Measurements from ENCODE around the gene PIM1. TPM values are rescaled to one million over a fixed set of nuclear protein-coding genes. Genes with fewer than 3 reads are reported as not detected.
"Not testable (repeated sequence)": the region's sequence is repeated elsewhere in the genome, so short reads cannot be mapped to it uniquely, and the experiment has no call there.

Gene PIM1
- total and polyA plus RNA-seq, 2 donors: 25.7 to 55.8 TPM

DNA sequence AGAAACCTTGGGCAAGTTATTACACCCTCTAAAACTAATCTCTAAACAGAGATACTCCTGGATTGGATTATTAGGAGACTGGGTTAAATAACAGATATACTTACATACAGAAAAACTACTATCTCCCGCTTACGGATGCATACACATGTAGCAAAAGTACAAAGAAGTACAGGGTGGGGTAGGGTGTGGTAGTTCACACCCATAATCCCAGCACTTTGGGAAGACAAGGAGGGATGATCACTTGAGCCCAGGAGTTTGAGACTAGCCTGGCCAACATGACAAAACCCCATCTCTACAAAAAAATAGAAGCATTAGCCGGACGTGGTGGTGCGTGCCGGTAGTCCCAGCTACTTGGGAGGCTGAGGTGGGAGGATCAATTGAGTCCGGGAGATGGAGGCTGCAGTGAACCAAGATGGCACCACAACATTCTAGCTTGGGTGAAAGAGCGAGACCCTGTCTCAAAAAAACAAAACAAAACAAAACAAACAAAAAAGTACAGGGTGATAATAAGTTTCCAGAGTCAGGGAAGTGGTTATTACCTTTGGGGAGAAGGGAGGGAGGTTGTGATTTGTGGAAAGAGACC, 8.1 kb downstream of the PIM1 start:
- Histone ChIP-seq H3K36me3 (ENCODE audit: insufficient read depth) (peaks cover 5% of the 10 kb centered on the region), H3K4me3 (ENCODE audit: low read depth, low read length) (no peak overlapping the region), H3K4me1 (ENCODE audit: insufficient read depth) (no peaks in the 10 kb centered on the region), H3K27ac (ENCODE audit: low read depth) (no peak overlapping the region)
- DNase-seq (ENCODE audit: extremely low spot score): no peak
- 87% methylated on average over 8 of the region's 8 CpGs for WGBS

DNA sequence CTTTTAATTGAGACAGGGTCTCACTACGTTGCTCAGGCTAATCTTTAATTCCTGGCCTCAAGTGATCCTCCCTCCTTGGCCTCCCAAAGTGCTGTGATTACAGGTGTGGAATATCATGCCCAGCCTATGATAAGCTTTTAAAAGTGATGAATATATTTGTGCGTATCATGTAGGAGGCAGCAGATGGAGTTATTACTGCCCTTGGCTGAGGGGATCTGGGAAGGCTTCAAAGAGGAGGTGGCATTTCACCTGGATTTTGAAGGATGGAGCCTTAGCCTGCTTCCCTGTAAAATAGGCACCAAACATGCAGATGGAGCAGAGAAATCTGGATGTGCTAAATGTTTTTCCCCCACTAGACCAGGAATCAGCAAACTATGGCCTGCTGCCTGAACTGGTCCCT, 10.1 kb downstream of the PIM1 start:
- DNase-seq (ENCODE audit: extremely low spot score): no peak
- Histone ChIP-seq H3K4me1 (ENCODE audit: insufficient read depth) (no peaks in the 10 kb centered on the region), H3K4me3 (ENCODE audit: low read depth, low read length) (no peak overlapping the region), H3K27ac (ENCODE audit: low read depth) (no peak overlapping the region), H3K36me3 (ENCODE audit: insufficient read depth) (no peaks in the 10 kb centered on the region)
- WGBS: 87% methylated on average over 2 of the region's 2 CpGs

DNA sequence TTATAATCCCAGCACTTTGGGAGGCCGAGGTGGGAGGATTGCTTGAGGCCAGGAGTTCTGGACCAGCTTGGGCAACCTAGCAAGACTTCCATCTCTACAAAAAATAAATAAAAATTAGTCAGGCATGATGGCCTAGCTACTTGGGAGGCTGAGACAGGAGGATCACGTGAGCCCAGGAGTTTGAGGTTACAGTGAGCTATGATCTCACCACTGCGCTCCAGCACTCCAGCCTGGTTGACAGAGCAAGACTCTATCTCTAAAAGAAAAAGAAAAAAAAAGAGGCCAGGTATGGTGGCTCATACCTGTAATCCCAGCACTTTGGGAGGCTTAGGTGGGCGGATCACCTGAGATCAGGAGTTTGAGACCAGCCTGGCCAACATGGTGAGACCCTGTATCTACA, 10.7 kb downstream of the PIM1 start:
- not testable (repeated sequence) for H3K27ac ChIP-seq (ENCODE audit: low read depth); H3K4me3 ChIP-seq (ENCODE audit: low read depth, low read length); H3K36me3 ChIP-seq (ENCODE audit: insufficient read depth); H3K4me1 ChIP-seq (ENCODE audit: insufficient read depth); DNase-seq (ENCODE audit: extremely low spot score)
- 95% methylated on average over 4 of the region's 4 CpGs for WGBS

DNA sequence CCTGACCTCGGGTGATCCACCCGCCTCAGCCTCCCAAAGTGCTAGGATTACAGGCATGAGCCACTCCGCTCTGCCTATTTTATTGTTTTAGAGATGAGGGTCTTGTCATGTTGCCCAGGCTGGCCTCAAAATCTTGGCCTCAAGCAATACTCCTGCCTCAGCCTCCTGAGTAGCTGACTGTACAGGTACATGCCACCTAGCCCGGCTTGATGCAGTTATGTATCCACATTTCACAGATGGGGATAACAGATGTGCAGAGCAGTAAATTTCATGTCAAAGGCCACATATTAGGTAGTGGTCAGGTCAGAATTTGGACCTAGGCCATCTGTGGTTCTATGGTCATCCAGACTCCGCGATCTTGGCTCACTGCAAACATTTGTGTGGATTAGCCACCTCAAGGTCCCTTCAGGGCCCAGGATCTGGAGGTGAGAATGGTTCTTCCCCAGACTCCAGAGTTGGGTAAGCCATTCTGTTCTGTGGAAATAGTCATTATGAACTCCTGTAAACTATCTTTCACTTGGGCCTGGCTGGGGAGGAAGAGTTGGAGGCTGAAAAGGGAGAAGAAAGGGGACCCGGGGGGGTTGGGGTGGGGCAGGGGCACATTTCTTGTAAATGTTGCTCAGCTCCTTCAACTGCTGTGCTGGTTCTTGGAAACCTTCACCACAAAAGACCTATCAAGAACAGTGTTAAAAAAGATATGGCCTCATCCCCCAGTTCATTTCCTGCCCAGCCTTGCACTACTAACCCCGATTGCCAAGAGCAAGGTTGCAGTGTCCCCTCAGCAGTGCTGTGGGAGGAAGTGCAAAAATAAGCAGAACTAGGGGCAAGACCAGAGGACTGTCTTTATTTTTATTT, 13.0 kb downstream of the PIM1 start:
- H3K4me1 ChIP-seq (ENCODE audit: insufficient read depth): no peaks in the 10 kb centered on the region
- WGBS: 77% methylated on average over 8 of the region's 8 CpGs
- H3K27ac ChIP-seq (ENCODE audit: low read depth): no peak overlapping the region
- no peaks in the 10 kb centered on the region for H3K36me3 ChIP-seq (ENCODE audit: insufficient read depth)
- no peak for DNase-seq (ENCODE audit: extremely low spot score)
- no peak overlapping the region for H3K4me3 ChIP-seq (ENCODE audit: low read depth, low read length)

DNA sequence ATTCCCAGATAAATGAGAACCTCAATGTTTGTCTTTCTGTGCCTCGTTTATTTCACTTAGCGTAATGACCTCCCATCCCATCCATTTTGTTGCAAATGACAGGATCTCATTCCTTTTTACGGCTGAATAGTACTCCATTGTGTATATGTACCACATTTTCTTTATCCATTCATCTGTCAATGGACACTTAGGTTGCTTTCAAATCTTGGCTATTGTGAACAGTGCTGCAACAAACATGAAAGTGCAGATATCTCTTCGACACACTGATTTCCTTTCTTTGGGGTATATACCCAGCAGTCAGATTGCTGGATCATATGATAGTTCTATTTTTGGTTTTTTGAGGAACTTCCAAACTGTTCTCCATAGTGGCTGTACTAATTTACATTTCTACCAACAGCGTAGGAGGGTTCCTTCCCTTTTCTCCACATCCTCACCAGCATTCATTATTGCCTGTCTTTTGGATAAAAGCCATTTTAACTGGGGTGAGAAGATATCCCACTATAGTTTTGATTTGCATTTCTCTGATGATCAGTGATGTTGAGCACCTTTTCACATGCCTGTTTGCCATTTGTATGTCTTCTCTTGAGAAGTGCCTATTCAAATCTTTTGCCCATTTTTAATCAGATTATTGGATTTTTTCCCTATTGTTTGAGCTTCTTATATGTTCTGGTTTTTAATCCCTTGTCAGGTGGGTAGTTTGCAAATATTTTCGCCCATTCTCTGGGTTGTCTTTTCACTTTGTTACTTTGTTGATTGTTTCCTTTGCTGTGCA, 16.2 kb downstream of the PIM1 start:
- H3K27ac ChIP-seq (ENCODE audit: low read depth); H3K4me3 ChIP-seq (ENCODE audit: low read depth, low read length); H3K4me1 ChIP-seq (ENCODE audit: insufficient read depth); H3K36me3 ChIP-seq (ENCODE audit: insufficient read depth); DNase-seq (ENCODE audit: extremely low spot score): not testable (repeated sequence)
- 88% methylated on average over 6 of the region's 6 CpGs for WGBS

DNA sequence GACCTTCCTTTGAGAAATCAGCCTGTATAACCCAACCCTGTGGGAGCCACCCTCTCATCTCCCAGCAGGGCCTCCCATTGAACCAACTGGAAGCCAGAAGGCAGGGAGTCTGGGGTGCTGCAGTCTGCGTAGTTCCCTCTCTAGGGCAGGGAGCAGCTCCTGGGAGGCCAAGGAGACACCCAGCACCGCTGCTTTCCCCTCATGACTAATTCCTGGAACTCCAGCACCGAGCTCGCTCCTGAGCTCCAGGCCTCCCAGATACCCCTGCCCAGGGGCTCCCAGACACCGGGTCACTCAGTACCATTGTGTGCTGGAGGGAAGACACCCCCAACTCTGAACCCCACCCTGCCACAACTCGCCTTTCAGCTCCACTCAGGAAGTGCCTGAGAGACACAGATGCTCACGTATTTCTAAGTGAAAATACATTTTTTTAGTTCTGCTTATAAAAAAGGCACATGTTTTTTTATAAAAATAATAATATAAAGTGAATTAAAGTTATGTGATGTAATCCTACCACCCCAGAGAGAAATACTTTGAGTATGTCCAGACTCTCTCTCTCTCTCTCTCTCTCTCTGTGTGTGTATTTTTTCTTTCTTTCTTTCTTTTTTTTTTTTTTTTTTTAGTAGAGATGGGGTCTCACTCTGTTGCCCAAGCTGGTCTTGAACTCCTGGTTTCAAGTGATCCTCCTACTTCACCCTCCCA, 17.5 kb downstream of the PIM1 start:
- Histone ChIP-seq H3K36me3 (ENCODE audit: insufficient read depth) (no peaks in the 10 kb centered on the region), H3K27ac (ENCODE audit: low read depth) (no peak overlapping the region), H3K4me3 (ENCODE audit: low read depth, low read length) (no peak overlapping the region), H3K4me1 (ENCODE audit: insufficient read depth) (no peaks in the 10 kb centered on the region)
- WGBS: 68% methylated on average over 7 of the region's 7 CpGs
- DNase-seq (ENCODE audit: extremely low spot score): no peak

DNA sequence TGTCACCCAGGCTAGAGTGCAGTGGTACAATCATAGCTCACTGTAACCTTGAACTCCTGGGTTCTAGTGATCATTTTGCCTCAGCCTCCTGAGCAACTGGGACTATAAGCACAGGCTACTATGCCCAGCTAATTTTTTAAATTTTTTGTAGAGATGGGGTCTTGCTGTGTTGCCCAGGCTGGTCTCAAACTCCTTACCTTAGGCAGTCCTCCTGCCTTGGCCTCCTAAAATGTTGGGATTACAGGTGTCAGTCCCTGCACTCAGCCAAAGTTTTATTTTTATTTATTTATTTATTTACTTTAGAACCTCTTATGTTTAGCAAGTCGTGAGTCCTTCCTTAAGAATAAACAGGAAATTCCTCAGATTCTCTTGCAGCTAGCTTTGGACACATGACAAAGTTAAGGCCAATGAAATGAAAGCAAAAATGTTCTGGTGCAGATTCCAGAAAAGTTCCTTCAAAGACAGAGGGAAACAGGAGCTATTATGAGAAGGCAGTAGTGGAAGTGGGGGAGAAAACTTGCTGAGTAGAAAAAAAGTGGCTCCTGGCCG, 19.1 kb downstream of the PIM1 start:
- 63% methylated on average over 2 of the region's 2 CpGs for WGBS
- no peak overlapping the region for H3K27ac ChIP-seq (ENCODE audit: low read depth)
- no peak for DNase-seq (ENCODE audit: extremely low spot score)
- H3K4me1 ChIP-seq (ENCODE audit: insufficient read depth): no peaks in the 10 kb centered on the region
- no peak overlapping the region for H3K4me3 ChIP-seq (ENCODE audit: low read depth, low read length)
- H3K36me3 ChIP-seq (ENCODE audit: insufficient read depth): no peaks in the 10 kb centered on the region

DNA sequence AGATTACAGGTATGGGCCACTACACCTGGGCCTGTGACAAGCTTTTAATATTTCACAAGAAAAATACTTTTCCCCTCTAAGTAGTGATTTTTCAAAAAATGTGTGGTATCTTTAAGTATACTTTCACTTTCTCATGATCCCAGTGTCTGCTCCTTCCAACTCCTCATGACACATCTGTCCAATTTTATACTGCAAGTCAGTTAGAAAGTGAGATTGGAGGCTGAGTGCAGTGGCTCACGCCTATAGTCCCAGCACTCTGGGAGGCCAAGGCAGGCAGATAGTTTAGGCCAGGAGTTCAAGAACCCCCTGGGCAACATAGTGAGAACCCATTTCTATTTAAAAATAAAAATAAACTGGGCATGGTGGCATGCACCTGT, 20.2 kb downstream of the PIM1 start:
- no peaks in the 10 kb centered on the region for H3K4me1 ChIP-seq (ENCODE audit: insufficient read depth)
- WGBS: 72% methylated on average over 1 of the region's 1 CpG
- no peaks in the 10 kb centered on the region for H3K36me3 ChIP-seq (ENCODE audit: insufficient read depth)
- no peak for DNase-seq (ENCODE audit: extremely low spot score)
- no peak overlapping the region for H3K27ac ChIP-seq (ENCODE audit: low read depth)
- no peak overlapping the region for H3K4me3 ChIP-seq (ENCODE audit: low read depth, low read length)

DNA sequence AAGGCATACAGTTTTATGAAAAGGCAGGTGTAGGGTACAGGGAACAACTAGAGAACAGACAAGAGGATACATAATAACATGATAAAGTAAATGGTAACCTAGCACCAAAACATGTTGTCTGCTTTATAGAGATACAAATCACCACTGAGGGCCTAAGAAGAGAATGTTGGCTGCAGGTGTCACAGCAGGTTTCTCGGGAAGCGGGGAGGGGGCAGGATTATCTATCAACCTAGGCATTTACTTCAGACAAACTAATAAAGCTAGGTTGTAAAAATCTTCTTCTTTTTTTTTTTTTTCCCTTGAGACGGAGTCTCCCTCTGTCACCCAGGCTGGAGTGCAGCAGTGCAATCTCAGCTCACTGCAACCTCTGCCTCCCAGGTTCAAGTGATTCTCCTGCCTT, 22.7 kb downstream of the PIM1 start:
- H3K27ac ChIP-seq (ENCODE audit: low read depth): no peak overlapping the region

DNA sequence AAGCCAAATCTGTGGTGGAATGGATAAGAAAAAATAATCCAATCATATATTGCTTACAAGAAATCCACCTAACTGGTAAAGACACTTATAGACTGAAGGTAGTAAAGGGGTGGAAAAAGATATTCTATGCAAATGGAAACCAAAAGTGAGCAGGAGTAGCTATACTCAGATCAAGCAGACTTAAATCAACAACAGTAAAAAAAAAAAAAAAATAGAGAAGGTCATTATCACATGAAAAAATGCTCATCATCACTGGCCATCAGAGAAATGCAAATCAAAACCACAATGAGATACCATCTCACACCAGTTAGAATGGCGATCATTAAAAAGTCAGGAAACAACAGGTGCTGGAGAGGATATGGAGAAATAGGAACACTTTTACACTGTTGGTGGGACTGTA, 24.9 kb downstream of the PIM1 start:
- no CpG with 5 or more reads among the region's 1 CpG for WGBS
- not testable (repeated sequence) for DNase-seq (ENCODE audit: extremely low spot score); H3K4me1 ChIP-seq (ENCODE audit: insufficient read depth); H3K36me3 ChIP-seq (ENCODE audit: insufficient read depth); H3K27ac ChIP-seq (ENCODE audit: low read depth); H3K4me3 ChIP-seq (ENCODE audit: low read depth, low read length)

More for the DNA sequence above, 22.7 kb downstream of the PIM1 start:
- no peaks in the 10 kb centered on the region for H3K36me3 ChIP-seq (ENCODE audit: insufficient read depth)
- H3K4me1 ChIP-seq (ENCODE audit: insufficient read depth): no peaks in the 10 kb centered on the region
- no peak for DNase-seq (ENCODE audit: extremely low spot score)
- 68% methylated on average over 3 of the region's 3 CpGs for WGBS
- no peak overlapping the region for H3K4me3 ChIP-seq (ENCODE audit: low read depth, low read length)

DNA sequence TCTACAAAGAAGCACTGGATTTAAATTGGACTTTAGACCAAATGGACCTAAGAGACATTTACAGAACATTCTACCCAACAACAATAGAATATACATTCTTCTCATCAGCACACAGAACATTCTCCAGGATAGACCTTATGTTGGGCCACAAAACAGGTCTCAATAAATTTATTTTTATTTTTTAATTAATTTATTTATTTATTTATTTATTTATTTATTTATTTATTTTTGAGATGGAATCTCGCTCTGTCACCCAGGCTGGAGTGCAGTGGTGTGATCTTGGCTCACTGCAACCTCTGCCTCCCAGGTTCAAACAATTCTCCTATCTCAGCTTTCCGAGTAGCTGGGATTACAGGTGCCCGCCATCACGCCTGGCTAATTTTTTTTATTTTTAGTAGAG, 26.5 kb downstream of the PIM1 start:
- WGBS: 96% methylated on average over 4 of the region's 4 CpGs
- not testable (repeated sequence) for H3K4me1 ChIP-seq (ENCODE audit: insufficient read depth); H3K27ac ChIP-seq (ENCODE audit: low read depth)

DNA sequence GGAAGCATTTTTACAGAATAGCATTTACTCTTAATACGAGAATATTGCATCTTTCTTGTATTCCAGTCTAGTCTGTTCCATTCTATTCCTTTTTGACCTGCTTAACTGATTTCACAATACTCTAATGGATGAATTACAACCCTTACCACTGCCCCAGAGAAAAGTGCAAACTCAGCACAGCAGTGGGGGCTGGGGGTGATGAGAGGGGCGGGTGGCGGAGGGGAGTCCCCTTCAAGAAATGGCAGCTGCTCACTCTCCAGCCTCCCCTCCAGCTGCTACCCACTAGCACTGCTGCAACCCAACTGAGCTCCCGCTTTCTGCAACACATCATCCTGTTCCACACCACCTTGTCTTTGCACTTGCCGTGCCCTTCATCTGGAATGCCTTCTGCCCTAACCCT, 30.1 kb downstream of the PIM1 start:
- WGBS: 66% methylated on average over 5 of the region's 5 CpGs

More for the DNA sequence above, 26.5 kb downstream of the PIM1 start:
- H3K36me3 ChIP-seq (ENCODE audit: insufficient read depth); DNase-seq (ENCODE audit: extremely low spot score); H3K4me3 ChIP-seq (ENCODE audit: low read depth, low read length): not testable (repeated sequence)

DNA sequence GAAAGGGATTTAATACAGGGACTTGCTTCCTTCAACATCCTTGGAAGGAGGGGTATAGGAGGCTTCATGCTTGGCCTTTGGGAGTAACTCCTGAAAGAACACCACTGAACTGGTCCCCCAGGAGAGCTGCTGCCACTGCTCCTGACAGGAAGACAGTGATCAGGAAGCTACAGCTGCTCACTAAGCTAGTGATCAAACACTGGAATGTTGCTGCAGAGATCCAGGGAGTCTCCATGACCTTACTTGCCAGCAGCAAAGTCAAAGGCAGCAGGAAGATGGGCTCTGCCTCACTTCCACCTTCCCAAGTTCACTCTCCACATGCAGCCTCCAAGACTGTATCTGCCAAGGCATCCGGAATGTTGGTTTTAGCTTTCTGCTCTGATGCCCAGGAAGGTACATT, 31.8 kb downstream of the PIM1 start:
- DNase-seq (ENCODE audit: extremely low spot score): no peak
- Histone ChIP-seq H3K36me3 (ENCODE audit: insufficient read depth) (no peaks in the 10 kb centered on the region), H3K4me1 (ENCODE audit: insufficient read depth) (no peaks in the 10 kb centered on the region), H3K4me3 (ENCODE audit: low read depth, low read length) (no peak overlapping the region), H3K27ac (ENCODE audit: low read depth) (no peak overlapping the region)
- WGBS: 89% methylated on average over 1 of the region's 1 CpG

More for the DNA sequence above, 30.1 kb downstream of the PIM1 start:
- Histone ChIP-seq H3K36me3 (ENCODE audit: insufficient read depth) (no peaks in the 10 kb centered on the region), H3K4me3 (ENCODE audit: low read depth, low read length) (no peak overlapping the region), H3K4me1 (ENCODE audit: insufficient read depth) (no peaks in the 10 kb centered on the region), H3K27ac (ENCODE audit: low read depth) (no peak overlapping the region)
- DNase-seq (ENCODE audit: extremely low spot score): no peak
